GM12892 (cell line): Measurements from ENCODE around the gene SCYL1.

ENCODE experiments used
- POLR2A ChIP-seq: IDR thresholded peaks from 2 replicates; pipeline ENCODE4 v1.6.1; 2011; ENCODE audit warnings: low read depth, low read length, control low read depth
- POLR2AphosphoS5 ChIP-seq: IDR thresholded peaks from 2 replicates; pipeline ENCODE4 v1.6.1; 2011; ENCODE audit warnings: low read depth, low read length, control low read depth
- TAF1 ChIP-seq: IDR thresholded peaks from 2 replicates; pipeline ENCODE4 v1.6.1; 2011; ENCODE audit warnings: low read depth, mild to moderate bottlenecking, control low read depth, low read length, borderline replicate concordance

GRCh38 chr11:65489035-65489705, 35.7 kb upstream of the SCYL1 start:
- TF ChIP-seq POLR2A (no peak), POLR2AphosphoS5 (no peak), TAF1 (no peak)
